GM21528 (cell line): ENCODE measurements around the gene AGTRAP.

Experiments used
- ATAC-seq: cut with Tn5 transposase; IDR thresholded peaks from one replicate; pipeline ENCODE4 v1.9.1; 2021; ENCODE audit warnings: mild to moderate bottlenecking, moderate library complexity; ENCODE audit not compliant: unreplicated experiment, low FRiP score

AGTRAP gene

DNA sequence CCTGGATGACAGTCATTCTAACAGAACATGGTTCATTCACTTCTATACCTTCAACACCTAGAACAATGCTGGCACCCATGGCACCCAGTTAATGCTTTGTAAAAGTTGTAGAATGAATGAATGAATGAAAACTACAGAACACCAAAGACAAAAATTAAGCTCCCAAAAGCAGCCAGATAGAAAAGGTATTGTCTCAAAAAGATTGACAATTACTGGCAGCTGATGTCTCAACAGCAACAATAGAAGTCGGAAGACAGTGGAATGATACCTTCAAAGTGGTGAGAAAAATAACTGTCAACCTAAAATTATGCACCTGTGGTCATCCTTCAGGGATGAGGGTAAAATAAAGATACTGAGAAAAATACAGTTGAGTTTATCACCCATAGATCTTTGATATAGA, 21.1 kb downstream of the AGTRAP start:
- ATAC-seq = no peak

DNA sequence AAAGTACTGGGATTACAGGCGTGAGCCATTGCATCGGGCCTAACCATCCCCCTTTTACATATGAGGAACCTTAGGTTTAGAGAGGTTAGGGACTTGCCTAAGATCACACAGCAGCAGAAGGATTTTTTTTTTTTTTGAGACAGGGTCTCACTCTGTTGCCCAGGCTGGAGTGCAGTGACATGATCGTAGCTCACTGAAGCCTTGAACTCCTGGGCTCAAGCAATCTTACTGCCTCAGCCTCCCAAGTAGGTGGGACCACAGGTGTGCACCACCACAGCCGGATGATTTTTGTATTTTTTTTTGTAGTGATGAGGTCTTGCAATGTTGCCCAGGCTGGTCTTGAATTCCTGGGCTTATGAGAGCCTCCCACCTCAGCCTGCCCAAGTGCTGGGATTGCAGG, 23.9 kb downstream of the AGTRAP start:
- ATAC-seq = no peak

DNA sequence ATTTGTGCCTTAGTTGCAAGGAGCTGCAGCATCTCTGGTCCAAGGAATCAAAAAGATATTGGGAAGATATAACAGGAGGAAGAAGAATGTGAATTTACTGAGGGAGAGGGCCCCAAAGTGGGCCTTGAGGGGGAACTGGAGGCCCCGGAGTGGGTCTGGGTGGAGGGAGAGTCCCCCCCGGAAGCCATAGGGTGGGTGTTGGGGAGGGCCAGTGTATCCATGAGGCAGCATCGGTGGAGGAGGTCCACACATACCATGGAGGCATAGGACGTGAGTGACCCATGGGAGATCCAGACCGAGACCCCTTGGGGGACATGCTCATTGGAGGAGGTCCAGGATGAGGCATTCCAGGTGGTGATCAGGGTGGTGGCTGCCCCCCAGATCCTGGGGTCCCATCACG, 25.3 kb downstream of the AGTRAP start:
- no peak for ATAC-seq

DNA sequence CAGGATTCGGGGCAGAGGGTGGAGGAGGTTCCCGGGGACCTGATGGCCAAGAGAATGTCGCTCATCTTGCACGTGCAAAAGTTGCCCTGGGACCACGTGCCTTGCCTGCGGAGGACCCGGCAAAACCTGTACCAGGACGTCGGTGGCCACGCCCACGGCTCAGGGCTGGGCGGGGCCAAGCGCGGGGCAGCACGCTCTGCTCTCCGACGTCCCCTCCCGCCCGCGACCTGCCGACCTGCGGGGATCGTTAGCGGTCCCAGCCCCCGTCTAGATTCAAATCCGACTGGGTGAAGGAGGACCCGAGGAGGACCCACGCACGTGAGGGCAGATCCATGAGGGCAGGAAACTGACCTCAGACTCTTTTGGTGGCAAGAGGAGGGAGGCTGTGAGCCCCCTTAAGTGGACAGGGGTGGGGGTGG, 26.1 kb downstream of the AGTRAP start, which contains the start of gene C1orf167:
Gene C1orf167 (plus strand): TSS at position 206 of the 419 bp plus-strand sequence. CDS start 2,208 bp downstream, outside the sequence.
- no peak for ATAC-seq

DNA sequence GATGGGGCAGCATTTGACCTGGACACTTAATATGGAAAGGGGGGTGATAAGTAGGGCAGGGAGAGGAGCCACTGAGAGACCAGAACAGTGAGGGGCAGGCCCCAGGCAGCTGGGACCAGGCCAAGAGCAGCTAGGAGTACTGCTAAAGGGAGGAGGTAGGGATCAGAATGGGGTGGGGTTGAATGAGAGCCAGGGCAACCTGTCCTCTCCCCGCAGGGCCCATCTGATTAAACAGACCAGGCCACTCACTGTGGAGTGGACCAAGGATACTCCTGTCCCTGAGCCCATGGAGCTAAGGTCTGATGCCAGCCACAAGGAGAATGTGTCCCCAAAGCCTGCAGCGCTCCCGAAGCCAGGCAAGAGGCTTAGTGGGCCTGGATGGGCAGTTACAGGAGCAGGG, 28.2 kb downstream of the AGTRAP start:
- no peak for ATAC-seq

DNA sequence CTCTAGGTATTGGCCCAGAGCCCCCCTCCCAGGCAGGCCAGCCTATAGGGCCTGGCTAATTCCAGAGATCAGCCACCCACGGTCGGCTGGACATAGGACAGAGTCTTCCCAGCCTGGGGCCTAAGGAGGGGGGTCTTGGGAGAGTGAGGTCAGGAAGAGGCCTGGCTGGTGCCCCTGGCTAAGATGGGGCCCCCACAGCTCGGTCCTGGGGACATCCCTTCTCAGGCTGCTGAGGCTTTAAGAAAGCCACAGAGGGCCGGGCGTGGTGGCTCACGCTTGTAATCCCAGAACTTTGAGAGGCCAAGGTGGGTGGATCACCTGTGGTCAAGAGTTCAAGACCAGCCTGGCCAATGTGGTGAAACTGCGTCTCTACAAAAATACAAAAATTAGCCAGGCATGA, 28.6 kb downstream of the AGTRAP start:
- no peak for ATAC-seq

DNA sequence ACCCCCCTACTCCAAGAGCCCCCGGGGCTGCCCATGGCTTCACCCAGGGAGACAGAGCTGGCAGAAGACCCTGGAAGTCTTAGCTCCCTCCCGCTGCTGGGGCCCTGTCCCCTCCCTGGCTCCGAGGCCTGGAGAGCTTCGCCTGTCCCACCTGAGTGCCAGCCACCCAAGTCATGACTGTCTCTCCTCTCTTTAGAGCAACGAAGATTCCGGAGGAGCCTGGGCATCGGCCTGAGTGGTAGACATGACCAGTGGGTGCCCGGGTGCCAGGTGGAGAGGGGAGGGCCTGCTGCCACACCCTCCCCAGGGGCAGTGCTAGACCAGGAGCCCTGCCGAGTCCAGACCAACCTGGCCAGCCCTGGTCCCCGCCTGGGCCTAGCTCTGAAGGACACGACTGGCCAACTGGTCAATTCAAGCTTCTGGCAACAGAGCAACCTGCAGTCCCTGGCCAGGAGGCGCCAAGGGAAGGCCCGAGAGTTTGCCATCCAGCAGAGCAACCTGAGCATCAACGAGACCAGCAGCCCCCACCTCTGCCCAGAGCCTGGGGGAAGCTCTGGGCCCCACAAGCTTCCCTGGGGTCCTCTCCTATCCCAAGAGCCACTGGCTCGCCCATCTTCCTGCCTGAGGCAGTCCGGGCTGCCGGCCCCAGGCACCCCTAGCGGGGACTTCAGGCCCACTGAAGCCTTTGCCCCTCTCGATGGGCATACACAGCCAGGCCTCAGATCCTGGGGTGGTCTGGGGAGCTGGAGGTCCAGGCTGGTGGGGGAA, 29.9 kb downstream of the AGTRAP start:
- no peak for ATAC-seq

DNA sequence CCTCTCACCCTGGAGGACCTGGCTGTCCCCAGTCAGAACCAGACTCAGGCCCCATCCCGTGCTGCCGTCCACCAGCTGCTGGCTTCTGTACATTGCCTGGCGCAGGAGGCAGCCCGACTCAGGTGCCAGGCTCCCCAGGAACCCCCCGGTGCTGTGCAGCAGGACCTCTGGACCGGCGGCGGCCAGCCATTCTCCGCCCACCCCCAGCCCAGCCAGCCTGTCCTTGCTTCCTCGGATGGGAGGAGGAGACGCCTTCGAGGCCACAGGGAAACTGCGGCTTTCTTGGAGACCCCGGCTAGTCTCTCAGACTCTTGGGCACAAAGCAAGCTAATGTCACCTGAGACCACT, 30.5 kb downstream of the AGTRAP start:
- no peak for ATAC-seq

DNA sequence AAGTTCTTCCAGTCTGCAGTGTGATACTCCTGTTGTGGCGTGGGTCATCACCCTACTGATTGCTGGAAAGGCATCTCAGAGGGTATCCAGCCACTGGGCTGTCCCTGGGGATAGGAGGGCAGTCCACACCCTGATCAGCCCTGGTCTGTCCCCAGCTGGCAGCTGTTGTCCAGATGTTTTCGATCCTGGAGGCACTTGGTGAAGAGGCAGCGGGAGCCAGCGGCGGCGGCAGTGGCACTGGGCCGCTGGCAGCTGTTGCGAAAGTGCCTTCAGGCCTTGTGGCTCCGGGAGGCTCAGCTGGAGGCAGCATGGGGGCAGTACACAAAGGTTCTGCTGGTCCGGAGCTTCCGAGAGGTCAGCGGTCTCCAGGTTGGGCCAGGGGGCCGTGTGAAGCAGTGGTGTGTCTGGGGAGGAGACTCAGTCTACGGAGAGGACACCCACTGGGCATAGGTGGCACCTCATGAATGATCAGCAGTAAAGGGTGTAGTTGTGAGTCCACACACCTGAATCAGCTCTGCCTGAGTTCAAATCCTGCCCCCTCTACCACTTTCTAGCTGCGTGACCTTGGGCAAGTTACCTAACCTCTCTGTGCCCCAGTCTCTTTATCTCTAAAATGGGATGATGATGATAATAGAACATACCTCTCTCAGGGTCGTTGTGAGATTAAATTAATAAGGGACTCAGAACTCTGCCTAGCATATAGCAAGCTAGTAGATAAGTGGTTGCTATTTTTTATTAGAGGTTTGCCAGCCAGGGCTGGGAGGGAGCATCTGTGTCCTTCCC, 32.2 kb downstream of the AGTRAP start:
- ATAC-seq = no peak

DNA sequence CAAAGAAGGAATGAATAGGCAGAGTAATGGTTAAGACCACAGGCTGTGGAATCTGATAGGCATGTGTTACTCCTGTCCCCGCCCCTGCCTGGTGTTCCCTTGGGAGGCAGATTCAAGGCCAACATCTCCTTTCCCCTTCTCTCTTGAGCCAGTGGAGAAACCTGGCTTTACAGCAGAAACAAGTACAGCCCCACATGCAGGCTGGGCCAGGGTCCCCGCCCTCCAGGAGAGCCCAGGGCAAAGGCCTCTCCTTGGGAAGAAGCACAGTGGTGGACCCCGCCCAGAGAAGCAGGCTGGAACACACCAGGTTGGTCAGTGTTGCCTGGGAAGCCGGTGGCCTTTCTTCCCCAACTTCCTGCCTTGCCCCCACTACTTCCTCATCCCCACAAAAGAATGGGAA, 32.9 kb downstream of the AGTRAP start:
- ATAC-seq = no peak

DNA sequence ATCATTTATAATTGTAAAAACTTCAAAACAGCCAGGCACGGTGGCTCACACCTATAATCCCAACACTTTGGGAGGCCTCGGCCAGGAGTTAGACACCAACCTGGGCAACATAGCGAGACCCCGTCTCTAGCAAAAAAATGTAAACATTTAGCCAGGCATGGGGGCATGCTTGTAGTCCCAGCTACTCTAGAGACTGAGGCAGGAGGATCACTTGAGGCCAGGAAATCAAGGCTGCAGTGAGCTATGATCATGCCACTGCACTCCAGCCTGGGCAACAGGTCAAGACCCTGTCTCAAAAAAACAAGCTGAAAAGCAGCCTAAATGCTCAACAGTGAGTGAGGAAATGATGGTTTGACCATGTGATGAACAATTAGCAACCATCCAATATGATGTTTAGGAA, 33.3 kb downstream of the AGTRAP start:
- ATAC-seq = no peak

DNA sequence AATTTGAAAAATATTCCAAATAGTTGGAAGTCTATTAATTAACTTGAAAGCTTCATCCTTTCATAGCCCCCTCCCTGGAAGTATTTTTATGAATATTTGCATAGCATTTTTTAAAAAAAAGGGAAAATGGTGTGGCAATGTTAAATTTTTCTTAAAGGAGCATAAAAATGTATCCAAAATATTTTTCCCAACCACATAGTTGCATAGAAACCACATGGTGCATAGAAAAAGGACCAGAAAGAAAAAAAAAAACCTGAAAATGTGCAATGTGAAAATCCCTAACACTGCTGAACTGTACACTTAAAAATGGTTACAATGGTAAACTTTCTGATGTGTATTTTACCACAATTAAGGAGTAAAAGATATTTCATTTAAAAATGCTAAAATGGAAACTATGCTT, 34.1 kb downstream of the AGTRAP start:
- no peak for ATAC-seq

DNA sequence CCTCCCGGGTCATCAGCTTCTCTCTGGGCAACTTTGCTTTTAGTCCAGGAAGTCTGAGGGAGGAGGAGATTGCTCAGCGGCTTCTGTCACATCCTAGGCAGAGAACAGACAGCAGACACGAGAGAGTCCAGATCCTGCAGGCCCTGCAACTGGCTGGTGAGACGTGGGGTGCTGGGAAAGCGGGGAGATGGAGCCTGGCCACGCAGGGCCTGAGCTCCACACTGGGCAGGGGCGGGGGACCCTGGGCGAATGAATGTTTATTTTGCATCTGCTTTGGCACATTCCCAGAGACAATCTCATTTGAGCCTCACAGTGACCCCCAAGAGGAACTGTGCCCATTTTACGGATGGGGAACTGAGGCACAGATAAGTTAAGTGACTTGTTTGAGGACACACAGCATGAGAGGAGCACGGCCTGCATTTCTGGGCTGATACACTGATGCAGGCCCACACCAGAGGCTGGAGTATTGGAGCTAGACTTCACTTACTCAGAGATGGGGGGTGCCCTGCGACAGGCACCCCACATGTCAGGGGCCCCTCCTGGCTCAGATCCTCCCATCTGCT, 35.6 kb downstream of the AGTRAP start:
- no peak for ATAC-seq

DNA sequence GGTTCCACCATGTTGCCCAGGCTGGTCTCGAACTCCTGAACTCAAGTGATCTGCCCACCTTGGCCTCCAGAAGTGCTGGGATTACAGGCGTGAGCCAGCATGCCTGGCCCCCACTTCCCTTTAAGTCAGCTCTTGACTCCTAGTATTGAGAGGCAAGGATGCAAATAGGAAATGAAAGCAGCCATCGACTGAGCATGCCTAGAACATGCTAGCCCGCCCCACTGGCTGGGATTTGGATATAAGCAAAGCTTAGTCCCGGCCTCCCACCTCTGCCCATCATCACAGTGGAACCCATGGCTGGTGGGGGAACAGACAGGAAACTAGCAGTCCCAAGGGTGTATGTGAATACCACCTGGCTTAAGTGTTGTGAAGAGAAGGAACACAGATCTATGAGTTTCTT, 36.5 kb downstream of the AGTRAP start:
- no peak for ATAC-seq

DNA sequence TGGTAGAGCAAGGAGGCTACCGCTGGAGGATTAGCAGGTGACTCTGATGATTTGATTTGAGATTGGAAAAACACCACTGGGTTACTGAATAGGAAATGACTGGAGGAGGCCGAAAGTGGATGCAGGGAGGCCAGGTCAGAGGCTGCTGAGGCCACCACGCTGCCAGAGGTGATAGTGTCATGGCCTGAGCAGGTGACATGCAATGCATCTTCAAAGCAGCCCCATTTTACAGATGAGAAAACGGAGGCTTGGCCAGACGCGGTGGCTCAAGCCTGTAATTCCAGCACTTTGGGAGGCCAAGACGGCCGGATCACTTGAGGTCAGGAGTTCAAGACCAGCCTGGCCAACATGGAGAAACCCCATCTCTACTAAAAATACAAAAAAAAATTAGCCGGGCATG, 38.8 kb downstream of the AGTRAP start:
- no peak for ATAC-seq

DNA sequence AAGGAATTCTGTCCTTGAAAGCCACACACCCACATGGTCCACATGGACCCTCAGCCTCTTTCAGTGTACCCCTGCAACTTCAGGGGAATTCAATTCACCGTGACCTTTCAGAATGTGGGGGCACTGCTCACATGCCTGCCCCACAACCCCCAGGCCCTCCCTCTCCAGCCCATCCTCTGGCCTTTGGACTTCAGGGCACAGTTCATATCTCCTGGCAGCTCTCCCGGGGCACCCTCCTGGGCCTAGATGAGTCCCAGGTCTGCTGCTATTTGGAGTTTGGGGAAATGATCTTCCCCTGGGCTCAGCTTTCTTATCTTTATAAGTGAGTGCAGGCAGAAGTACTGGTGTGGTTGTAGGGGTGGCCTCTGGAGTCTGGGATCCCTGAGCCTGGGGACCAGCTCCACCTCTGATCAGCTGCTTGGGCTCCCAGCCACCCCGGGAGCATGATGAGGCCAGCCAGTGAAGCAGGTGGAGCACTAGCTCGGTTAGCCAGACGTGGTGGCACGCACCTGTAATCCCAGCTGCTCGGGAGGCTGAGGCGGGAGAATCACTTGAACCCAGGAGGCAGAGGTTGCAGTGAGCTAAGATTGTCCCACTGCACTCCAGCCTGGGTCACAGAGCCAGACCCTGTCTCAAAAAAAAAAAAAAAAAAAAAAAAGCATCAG, 41.9 kb downstream of the AGTRAP start:
- ATAC-seq = no peak

DNA sequence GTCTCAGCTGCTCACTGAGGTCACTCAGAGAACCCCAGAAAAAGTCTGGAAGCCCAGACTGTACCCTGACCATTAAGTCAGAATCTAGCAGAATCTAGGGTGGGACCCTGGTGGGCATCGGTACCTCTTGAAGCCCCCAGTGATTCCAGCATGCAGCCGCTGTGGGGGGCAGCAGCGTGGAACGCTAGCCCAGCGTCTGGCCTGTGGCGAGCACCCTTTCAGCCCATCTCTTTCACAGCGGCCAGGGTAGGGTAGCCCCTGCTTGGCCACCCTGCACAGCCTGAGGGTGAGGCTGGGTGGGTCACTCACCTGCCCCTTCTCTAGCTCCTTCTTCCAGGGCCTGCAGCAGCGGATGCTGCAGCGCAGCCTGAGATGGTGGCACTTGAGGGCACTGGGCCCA, 42.4 kb downstream of the AGTRAP start:
- ATAC-seq = no peak

DNA sequence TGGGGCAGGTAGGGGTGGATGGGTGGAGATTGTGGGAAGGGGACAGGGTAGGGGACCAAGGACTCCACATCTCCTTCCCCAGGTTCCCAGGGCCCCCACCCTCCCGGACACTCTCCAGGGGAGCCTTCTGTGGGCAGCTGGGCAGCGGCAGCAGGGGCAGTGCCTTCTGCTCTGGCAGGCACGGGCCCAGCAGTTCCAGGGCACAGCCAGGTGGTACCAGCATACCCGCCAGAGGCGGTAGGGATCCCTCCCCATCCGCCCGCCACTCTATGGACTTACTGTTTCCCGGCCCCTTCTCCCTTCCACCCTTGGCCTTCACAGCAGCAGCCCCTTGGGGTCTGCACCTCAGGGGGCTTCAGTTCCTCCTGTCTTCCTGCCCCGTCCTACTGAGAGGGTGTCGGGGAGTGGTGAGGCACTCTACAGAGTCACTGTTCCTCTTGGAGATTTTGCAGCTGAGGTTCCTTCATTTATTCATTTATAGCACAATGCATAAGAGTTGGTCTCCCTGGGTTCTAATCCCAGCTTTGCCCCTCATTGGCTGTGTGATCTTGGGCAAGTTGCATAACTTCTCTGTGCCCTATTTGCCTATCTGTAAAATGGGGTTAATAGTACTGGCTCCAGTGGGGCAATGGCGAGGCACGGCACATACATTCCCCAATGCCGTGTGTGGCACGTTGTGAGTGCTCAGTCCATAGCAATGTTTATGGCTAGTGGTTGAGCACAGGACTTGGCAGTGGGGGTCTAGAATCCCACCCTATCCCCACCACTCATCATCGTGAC, 43.1 kb downstream of the AGTRAP start:
- ATAC-seq = no peak

DNA sequence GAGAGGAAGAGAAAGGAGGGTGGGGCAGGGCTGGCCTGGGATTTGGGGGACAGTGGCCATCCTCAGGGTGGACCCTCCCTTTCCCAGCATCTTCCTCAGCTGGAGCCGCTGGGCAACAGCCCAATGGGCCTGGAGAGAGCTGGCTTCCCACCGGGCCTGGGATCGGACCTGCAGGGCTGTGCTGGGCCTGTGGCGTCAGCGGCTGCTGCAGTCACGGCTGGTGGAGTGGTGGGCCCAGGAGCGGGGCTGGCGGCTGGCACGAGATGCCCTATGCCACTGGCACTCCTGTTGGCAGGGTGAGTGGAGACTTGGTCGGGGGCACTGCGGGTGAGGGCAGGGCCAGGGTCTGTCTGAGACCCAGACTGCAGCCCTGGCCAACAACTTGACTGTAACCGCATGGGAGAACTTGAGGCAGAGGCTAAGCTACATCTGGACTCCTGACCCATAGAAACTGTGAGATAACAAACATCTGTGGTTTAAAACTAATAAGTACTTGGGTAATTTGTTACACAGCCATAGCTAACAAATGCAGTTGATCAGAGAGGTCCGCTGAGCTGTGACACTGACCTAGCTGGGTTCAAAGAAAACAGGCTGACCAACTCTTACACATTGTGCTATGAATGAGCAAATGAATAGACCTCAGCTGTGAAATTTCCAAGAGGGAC, 43.9 kb downstream of the AGTRAP start:
- no peak for ATAC-seq
